Fibroblast of upper back skin (primary cell): Measurements from ENCODE around the gene ZFC3H1.
"Not testable (repeated sequence)": the region's sequence is repeated elsewhere in the genome, so short reads cannot be mapped to it uniquely, and the experiment has no call there.

Experiments used
- DNase-seq: peaks from one replicate; pipeline ENCODE4 v3.0.0-alpha.2; 2013

The ZFC3H1 gene

DNA sequence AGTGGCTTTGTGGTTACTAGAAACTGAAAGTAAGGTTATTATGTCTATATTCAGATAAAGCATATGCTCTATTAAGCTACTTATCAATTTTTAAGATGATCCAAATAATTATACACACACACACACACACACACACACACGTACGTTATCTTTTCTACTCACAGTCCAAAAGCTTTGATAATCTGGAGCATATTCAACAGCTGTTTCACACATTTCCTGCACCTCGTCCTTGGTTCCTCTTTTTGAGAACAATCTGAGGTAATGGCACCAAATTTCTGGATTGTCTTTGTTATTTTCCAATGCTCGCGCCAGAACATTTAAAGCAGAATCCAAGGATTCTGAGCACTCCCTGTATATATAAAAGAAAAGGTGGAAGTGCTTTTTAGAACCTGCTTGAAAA is 37.5 kb downstream of the ZFC3H1 start:
- DNase-seq = no peak

DNA sequence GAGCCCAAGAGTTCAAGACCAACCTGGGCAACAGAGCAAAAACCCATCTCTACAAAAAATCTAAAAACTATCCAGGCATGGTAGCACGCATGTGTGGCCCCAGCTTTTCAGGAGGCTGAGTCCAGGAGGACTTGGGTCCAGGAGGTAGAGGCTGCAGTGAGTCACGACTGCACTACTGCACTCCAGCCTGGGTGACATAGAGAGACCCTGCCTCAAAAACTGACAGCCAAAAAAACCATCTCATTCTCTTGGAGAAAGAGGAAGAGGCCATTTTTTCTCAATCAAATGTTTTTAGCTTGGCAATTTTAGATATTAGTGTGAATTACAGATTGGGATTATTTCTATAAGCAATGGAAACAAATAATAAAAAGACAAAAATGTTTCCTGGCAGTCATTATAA is 38.2 kb downstream of the ZFC3H1 start:
- no peak for DNase-seq

DNA sequence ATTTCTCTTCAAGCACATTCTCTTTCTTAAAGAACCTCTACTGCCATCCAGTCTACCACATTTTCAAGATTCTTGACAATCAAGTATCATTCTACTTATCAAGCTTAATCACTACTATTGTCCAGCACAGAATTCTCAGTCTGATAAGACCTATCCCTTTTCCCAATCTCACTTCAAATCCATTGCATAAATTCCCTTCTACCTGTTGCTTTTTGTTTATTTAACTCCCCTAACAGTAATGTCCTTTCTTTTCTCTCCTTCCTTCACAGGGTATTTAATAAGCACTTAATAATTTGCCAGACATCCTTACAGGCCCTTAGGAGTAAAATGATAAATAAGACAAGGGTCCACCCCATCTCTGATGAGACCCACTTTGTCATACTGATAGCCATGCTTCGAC is 41.7 kb downstream of the ZFC3H1 start:
- no peak for DNase-seq

DNA sequence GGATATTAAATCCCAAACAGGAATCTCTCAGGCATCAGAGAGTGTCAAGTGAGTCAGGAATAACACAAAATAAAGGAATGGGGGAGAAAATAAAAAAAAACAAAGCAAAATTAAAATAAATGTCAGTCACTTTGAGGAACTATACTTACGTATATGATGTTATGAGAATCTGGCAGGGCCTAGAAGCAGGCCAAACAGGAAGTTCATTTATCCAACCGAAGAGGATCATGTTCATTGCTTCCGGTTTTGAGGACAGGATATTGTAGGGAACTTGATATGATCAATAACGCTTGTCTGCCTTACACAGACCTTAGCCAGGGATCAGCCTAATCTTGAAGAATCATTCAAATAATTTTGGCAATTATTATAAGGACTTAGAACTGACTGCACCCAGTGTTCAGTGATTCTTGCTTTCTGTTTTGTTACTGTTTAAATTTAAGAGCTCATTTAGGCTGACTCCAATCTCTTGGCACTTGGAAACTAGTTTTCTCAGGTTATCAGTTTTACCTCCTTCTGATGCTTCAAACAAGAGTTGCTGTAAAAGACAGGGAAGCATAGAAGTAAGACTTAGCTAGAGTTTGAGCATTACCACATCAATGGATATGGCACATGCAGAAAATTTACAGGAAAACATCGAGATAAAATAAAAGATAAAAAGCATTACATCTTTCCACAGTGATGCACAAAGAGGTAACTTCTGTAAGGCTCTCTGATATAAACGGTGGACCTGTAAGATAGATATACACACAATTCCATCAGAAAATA is 53.4 kb downstream of the ZFC3H1 start:
- DNase-seq = no peak

DNA sequence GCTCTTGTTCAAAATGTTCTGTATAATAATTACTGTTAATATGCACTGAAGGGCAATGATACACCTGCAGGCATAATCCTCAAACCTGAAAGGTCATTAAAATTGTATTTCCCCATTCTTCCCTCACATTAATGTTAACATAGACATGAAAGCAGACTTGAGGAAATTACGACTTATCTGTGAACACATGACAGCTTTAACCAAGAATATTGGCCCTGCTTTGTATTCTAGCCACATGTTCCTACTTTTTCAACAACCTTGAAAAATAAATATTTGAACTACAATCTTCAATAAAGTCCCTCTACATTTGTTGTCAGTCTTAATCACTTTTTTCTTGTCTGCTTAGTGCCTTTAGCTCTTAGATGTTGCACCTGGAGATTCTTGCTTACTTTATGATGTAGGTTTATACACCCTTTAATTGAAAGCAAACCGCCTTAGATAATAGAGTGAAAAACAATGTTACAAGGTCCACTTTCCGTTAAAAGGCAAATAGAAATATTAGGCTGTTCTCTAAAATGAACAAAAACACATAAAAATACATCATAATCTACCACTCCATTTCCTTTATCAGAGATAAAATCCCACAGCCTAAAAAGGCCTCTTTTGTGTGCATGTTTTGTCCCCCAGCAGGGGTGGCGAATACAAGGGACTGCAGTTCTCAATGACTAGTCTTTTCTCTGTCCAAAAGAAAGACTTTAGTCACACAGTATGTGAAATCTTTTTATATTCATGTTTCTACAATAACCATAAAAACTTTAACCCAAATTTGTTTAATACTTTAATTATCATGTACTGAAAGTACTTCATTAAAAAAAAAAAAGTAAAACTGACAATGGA is 55.9 kb downstream of the ZFC3H1 start:
- no peak for DNase-seq

DNA sequence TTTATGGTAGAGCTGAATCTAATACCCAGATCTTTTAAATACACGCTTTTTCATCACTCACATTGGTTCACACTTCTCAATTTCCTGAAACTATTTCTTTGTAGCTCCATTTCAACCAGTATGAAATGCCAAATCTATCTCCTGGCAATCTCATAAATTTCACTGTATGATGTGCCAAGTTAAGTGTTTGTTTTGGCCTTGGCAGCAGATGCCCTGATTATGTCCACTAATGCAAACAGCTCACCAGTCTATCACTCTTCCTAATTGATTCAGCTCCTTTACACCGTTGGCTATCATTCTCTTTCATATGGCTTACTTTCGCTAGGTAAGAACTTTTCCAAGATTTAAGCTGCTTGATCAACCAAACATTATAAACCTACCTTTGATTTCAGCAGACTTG is 58.6 kb downstream of the ZFC3H1 start:
- DNase-seq = no peak

DNA sequence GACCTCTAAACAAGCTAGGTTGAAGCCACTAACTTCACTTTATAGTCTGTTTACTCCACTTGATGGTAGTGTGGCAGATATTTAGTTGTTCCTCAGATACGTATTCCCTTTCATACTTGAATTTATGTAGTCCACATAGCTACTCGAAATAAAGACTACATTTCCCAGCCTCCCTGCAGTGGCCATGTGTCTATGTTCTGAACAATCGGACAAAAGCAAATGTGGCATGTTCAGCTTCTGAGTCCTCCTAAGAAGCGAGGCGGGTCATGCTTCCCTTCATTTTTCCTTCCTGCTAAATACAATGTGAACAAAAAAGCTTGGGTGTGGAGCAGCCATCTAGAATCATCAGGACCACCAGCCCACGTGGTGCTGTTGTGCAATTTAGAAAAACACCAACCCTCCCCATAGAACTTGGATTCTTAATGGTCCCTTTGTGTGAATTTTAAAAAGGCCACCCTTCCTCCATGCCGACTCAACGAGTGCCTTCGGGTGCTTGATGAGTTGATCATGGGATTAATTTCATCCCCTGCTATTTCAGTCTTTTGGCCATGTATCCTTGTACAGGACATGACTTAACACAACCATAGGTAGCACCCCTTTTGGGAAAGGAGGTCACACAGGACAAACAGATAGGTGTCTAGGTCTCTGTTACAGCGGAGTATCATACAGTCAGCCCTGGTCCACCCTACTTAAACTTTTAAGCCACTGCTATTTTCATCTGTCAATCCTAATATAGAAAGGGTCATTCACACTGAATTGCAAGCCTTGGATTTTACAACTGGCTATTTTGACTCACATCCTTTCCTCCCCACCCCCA is 60.7 kb downstream of the ZFC3H1 start:
- no peak for DNase-seq

DNA sequence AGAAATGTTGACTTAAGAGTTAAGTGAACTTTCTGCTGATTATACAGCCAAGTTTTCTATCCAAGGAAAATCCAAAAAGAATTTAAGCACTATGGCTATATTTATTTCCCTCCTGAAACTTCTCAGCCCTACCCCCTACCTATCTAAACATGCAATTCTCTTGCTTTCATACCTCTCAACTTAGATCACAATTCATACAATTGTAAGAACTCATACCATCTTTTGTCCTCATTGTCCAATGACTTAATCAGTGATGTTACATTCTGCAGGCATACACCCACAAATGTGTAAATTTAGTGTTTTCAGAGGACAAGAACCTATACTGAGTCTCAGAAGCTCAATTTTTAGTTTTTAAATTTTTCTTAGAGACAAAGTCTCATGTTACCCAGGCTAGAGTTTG is 62.1 kb downstream of the ZFC3H1 start:
- DNase-seq = no peak

DNA sequence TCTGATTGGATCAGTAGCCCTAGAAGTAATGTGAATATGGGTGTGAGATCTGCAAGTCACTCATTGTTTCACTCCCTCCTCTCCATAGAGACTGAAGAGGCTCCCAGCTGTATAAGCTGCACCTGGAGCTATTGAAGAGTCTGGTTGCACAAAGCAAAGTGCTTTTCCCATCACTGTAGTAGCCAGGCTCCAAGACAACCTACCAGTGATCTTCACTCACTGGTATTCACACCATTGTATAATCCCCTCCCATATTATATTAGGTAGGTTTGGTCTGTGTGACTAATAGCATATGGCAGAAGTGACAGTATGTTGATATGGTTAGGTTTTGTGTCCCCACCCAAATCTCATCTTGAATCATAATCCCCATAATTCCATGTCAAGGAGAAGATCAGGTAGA is 64.4 kb downstream of the ZFC3H1 start:
- no peak for DNase-seq

DNA sequence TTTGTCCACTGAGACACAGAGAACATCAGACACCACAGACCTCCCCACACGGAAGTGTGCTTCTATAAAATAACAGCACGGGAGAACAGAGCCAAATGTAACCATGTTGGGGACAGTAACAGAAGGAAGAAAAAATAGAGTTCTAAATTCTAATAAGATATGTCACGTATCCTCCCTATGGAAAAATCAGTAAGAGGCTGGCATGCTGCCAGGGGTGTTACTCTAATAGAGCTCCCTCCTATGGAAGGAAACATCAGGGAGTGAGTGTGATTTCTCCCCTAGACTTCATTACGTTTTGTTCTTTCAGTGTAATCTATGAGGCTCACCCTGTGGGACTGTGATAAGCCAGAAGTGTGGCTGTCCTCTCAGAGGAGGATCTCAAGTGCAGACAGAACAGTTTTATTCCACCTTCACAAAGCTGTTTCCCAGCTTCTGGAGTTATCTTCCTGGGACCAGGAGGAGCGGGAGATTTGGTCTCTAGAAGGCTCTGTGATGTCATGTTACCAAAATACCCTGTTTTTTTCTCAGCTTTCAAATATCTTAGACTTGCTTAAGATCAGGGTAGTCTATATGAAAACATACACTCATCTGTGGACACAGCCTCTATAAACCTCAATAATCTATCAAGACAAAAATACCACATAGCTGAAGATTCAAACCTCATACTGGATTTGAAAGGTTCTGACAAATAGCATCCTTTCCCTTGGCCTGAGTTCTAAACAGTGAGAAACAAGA is 69.3 kb downstream of the ZFC3H1 start:
- no peak for DNase-seq

DNA sequence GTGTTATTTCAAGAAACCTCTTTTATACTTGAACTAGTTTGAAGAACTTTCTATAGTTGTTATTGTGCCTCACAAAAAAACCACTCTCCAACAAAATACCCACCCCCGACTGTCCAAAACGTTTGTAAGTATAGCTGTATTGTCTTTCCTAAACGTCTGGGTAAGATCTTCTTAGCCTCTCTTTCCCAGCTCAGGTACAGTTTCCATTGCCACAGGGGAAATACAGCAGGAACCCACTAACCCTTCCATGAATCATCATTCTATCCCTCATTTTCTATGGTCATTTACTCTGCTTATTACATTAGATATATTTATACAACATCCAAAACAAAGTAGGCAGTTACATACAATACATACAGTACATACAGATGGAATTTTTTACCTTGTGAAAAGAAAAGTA is 70.8 kb downstream of the ZFC3H1 start:
- DNase-seq = no peak

DNA sequence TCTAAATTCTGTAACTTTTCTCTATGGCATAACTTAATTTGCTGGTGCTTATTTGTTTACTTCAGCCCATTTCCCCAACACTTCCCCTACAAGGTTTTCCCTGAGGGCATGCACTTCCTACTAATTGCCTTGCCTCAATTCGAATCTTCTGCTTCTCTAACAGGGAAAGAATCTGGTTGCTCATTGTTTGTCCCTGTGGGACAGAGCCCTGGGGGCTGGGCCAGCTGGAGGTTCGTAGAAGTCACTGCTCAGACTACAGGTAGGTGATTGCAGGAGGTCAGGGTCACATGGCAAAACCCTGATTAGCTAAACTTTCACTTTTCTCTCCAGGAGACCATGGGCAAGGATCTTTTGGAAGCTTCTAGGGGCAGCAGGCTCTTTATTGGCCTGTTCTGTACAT is 72.0 kb downstream of the ZFC3H1 start:
- no peak for DNase-seq

DNA sequence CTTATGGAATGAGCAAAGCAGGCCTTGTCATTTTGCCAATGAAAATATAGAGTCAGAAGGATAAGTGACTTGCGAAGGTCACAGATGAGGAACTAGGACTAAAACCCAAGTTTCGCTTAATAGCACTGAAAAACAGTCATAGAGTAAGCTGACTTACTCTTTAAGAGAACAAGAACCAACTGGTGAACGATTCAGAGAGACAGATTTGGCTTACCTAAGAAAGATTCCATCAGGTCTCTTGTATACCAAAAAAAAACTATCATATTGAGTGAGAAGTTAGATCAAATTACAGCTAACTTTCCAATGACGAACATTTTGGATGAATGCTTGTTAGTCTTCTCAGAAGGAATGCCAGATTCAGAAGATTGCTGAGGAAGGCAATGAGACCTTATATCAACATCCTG is 74.2 kb downstream of the ZFC3H1 start:
- peak; percentile 24 for DNase-seq

DNA sequence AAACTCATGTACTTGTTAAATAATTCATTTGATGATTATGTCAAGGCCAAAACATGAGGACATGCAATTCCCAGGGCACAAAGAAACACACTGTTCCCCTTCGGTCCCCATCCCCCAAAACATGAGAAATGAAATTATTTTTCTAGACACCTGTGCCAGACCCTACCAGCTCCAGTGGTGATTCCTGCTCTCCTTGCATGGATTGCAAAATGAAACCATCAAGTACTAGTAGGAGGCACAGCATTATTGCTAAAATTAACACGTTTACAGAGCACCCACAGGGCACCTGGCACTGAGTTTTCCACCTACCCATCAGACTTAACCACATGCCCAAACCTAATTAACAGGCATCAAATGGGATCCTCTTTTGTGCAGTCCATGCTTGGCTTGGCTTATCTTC is 76.6 kb downstream of the ZFC3H1 start:
- DNase-seq = no peak

DNA sequence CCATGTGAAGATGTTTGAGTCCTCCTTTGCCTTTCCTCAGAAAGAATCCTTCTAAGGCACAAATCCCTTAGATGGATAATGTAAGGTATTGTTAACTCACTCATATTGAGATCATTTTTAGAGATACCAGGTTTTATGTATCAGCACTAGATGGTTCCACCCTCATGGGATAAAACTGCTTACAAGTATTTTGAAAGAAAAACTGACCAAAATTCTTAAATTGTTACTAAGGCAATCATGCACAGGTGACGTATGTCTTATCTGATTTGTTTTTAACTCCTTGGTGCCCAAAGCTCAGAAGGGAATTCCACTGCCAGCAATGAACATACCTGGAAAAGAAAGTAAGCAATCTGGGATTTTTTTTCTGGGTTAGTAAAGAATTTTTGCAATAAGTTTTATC is 78.4 kb downstream of the ZFC3H1 start:
- no peak for DNase-seq

DNA sequence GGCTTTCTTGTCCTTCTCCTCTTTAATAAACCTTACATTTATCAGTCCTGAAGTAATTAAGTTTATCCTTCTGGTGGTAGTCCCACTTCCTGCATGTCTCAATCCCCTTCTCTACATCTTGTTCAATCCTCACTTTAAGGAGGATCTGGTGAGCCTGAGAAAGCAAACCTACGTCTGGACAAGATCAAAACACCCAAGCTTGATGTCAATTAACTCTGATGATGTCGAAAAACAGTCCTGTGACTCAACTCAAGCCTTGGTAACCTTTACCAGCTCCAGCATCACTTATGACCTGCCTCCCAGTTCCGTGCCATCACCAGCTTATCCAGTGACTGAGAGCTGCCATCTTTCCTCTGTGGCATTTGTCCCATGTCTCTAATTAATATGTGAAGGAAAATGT is 79.3 kb downstream of the ZFC3H1 start:
- DNase-seq = no peak

DNA sequence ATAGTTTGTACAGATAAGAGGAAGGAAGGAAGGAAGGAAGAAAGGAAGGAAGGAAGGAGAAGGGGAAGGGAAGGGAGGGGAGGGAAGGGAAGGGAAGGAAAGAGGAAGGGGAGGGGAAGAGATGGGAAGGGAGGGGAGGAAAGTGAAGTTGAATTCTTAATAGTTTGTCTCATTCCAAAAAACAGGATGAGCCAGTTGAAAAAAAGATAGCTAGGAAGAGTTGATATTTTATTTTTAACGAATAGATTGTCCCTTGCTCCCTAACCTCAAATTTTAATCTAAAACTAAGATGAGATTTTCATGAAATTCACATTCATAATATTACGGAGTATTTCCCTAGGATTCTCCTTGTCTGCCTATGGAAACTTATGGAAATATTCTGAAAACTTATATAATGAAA is 80.7 kb downstream of the ZFC3H1 start:
- no peak for DNase-seq

DNA sequence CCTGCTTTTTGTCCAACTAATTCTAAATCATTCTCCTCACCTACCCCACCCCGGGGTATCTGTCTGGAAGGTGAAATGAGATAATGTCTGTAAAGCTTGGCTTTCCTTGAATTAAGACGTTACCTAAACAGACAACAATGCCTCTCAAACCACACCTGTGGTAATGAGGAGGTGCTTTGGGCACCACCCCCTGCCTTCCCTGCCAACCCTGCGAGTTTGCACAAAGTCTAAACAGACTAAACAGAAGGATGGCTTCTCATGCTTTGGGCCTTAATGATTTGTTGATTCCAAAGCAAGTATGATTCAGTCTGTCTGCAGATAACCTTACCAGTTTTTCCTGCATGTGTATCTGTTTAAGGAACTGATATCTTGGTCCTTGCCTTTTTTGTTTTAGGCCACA is 82.4 kb downstream of the ZFC3H1 start:
- no peak for DNase-seq

DNA sequence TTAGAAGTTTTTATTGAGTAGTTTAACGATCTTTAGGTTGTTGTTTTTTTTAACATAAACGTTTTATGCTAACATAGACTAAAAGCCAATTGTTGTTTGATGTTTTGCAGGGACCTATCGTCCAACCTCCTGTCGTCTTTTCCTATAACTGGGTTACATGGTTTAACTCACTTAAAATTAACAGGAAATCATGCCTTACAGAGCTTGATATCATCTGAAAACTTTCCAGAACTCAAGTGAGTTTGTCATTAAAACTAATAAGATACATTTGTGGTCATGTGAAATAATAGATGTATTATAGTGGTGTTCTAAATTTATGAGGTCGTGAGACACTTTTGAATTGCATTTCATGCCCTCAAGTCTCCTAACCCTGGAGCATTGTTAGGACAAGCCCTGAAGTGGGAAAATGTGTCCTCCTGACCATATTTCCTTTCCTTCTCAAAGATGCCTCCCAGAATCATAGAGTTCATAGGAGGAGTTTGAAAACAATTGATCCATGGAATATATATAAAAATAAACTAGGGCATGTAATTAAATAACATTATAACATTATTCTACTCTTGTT is 84.9 kb downstream of the ZFC3H1 start:
- no peak for DNase-seq

DNA sequence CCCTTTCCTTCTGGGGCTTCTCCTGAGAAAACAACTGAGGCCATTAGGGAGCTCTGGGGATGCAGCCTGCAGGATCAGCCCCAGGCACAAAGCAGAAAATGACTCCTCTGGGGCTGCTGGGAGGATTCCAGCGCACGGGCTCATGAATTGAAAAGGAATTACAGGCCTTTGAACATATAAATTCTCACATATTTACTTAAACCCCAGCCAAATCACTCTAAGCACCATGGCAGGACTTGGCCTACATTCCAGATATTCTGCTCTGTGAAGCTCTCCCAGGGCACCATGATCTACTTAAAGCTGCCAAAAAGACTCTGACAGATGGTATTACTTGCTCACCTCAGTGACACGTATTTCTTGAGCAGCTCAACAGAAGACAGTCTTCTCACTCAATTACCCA is 87.2 kb downstream of the ZFC3H1 start:
- no peak for DNase-seq

DNA sequence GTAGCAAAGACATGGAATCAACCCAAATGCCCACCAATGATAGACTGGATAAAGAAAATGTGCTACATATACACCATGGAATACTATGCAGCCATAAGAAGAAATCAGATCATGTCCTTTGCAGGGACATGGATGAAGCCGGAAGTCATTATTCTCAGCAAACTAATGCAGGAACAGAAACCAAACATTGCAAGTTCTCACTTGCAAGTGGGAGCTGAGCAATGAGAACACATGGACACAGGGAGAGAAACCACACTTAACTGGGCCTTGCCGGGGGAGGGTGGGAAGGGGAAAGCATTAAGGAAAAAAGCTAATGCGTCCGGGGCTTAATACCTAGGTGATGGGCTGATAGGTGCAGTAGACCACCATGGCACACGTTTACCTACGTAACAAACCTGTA is 93.8 kb downstream of the ZFC3H1 start:
- not testable (repeated sequence) for DNase-seq

DNA sequence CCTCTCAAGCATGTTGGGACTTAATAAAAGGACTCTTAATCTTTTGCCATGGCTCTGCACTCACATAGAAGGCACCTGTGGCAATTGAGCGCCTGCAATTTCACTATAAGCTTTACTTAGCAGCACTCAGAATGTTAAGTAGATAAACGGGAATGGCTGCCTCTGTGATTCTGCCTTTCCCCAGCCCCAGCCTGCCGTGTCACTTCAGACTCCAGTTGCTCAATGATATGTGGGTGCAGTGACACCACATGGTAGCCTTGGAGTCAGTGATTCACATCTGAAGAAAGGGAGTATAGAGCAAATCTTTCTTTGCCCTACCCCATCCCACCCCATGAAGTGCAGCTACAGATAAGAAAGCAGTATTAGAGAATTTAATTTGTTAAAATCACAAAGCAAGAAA is 96.1 kb downstream of the ZFC3H1 start:
- no peak for DNase-seq

DNA sequence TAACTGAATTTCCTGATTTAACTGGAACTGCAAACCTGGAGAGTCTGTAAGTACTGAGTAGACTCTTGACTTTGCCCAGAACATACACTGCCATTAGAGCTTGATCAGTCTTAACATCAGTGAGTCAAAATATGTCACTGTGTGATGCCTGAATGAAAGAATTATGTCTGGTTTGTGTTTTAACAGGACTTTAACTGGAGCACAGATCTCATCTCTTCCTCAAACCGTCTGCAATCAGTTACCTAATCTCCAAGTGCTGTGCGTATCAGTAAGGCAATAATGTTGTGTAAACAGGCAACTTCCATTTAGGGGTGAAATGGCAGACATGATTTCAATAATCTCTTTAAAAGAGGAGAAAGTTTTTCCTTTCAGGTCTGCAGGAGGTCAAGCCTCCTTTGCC is 97.0 kb downstream of the ZFC3H1 start:
- DNase-seq = no peak
